Measurements from ENCODE around the gene KLC1.

Gene KLC1

GRCh38 chr14:103740991-103741689 lies 112.1 kb downstream of the KLC1 start:
- Histone ChIP-seq H3K36me3 (ENCODE audit: control insufficient read depth, insufficient read depth, low read length) (no peaks in the 10 kb centered on the region; the same call in 1 of the 2 replicates), H3K27ac (ENCODE audit: low read length) (no peak overlapping the region), H3K9me3 (ENCODE audit: control insufficient read depth, insufficient read depth, low read length) (no peaks in the 10 kb centered on the region), H3K27me3 (ENCODE audit: control insufficient read depth, insufficient read depth, low read length) (no peaks in the 10 kb centered on the region), H3K4me1 (ENCODE audit: control insufficient read depth, insufficient read depth, low read length) (no peaks in the 10 kb centered on the region), H3K4me3 (ENCODE audit: low read length) (no peak overlapping the region)
- WGBS (ENCODE audit: insufficient coverage, insufficient read length), result no CpG with 5 or more reads among the region's 14 CpGs
- DNase-seq (ENCODE audit: low read depth, low spot score), result no peak

GRCh38 chr14:103741876-103742275 lies 112.9 kb downstream of the KLC1 start:
- no CpG with 5 or more reads among the region's 9 CpGs for WGBS (ENCODE audit: insufficient coverage, insufficient read length)
- no peak for DNase-seq (ENCODE audit: low read depth, low spot score)
- no peaks in the 10 kb centered on the region for H3K27me3 ChIP-seq (ENCODE audit: control insufficient read depth, insufficient read depth, low read length)
- no peak overlapping the region for H3K27ac ChIP-seq (ENCODE audit: low read length)
- H3K4me1 ChIP-seq (ENCODE audit: control insufficient read depth, insufficient read depth, low read length), result no peaks in the 10 kb centered on the region
- no peak overlapping the region for H3K4me3 ChIP-seq (ENCODE audit: low read length)
- no peaks in the 10 kb centered on the region for H3K9me3 ChIP-seq (ENCODE audit: control insufficient read depth, insufficient read depth, low read length)
- no peaks in the 10 kb centered on the region; the same call in 1 of the 2 replicates for H3K36me3 ChIP-seq (ENCODE audit: control insufficient read depth, insufficient read depth, low read length)

- WGBS (ENCODE audit: insufficient coverage, insufficient read length), result no CpG with 5 or more reads among the region's 14 CpGs
- no peak for DNase-seq (ENCODE audit: low read depth, low spot score)
- H3K36me3 ChIP-seq (ENCODE audit: control insufficient read depth, insufficient read depth, low read length), result no peaks in the 10 kb centered on the region; the same call in 1 of the 2 replicates
- no peaks in the 10 kb centered on the region for H3K27me3 ChIP-seq (ENCODE audit: control insufficient read depth, insufficient read depth, low read length)
- no peaks in the 10 kb centered on the region for H3K9me3 ChIP-seq (ENCODE audit: control insufficient read depth, insufficient read depth, low read length)
- H3K4me1 ChIP-seq (ENCODE audit: control insufficient read depth, insufficient read depth, low read length), result no peaks in the 10 kb centered on the region
- H3K27ac ChIP-seq (ENCODE audit: low read length), result no peak overlapping the region
- H3K4me3 ChIP-seq (ENCODE audit: low read length), result no peak overlapping the region
Measured at GRCh38 chr14:103742499-103743255, 113.7 kb downstream of the KLC1 start.

- Histone ChIP-seq H3K27ac (ENCODE audit: low read length) (no peak overlapping the region), H3K36me3 (ENCODE audit: control insufficient read depth, insufficient read depth, low read length) (no peaks in the 10 kb centered on the region; the same call in 1 of the 2 replicates), H3K4me1 (ENCODE audit: control insufficient read depth, insufficient read depth, low read length) (no peaks in the 10 kb centered on the region), H3K9me3 (ENCODE audit: control insufficient read depth, insufficient read depth, low read length) (no peaks in the 10 kb centered on the region), H3K27me3 (ENCODE audit: control insufficient read depth, insufficient read depth, low read length) (no peaks in the 10 kb centered on the region), H3K4me3 (ENCODE audit: low read length) (no peak overlapping the region)
- no CpG with 5 or more reads among the region's 15 CpGs for WGBS (ENCODE audit: insufficient coverage, insufficient read length)
- no peak for DNase-seq (ENCODE audit: low read depth, low spot score)
Measured at GRCh38 chr14:103743691-103744090, 114.7 kb downstream of the KLC1 start.

- Histone ChIP-seq H3K9me3 (ENCODE audit: control insufficient read depth, insufficient read depth, low read length) (no peaks in the 10 kb centered on the region), H3K27ac (ENCODE audit: low read length) (no peak overlapping the region), H3K36me3 (ENCODE audit: control insufficient read depth, insufficient read depth, low read length) (no peaks in the 10 kb centered on the region), H3K27me3 (ENCODE audit: control insufficient read depth, insufficient read depth, low read length) (no peaks in the 10 kb centered on the region), H3K4me3 (ENCODE audit: low read length) (no peak overlapping the region), H3K4me1 (ENCODE audit: control insufficient read depth, insufficient read depth, low read length) (no peaks in the 10 kb centered on the region)
- no CpG with 5 or more reads among the region's 15 CpGs for WGBS (ENCODE audit: insufficient coverage, insufficient read length)
- no peak for DNase-seq (ENCODE audit: low read depth, low spot score)
Measured at GRCh38 chr14:103744621-103745395, 115.8 kb downstream of the KLC1 start.

GRCh38 chr14:103745424-103745823 lies 116.4 kb downstream of the KLC1 start:
- Histone ChIP-seq H3K27me3 (ENCODE audit: control insufficient read depth, insufficient read depth, low read length) (no peaks in the 10 kb centered on the region), H3K36me3 (ENCODE audit: control insufficient read depth, insufficient read depth, low read length) (no peaks in the 10 kb centered on the region), H3K4me3 (ENCODE audit: low read length) (no peak overlapping the region), H3K27ac (ENCODE audit: low read length) (no peak overlapping the region), H3K4me1 (ENCODE audit: control insufficient read depth, insufficient read depth, low read length) (no peaks in the 10 kb centered on the region), H3K9me3 (ENCODE audit: control insufficient read depth, insufficient read depth, low read length) (no peaks in the 10 kb centered on the region)
- WGBS (ENCODE audit: insufficient coverage, insufficient read length), result no CpG with 5 or more reads among the region's 5 CpGs
- no peak for DNase-seq (ENCODE audit: low read depth, low spot score)

GRCh38 chr14:103746701-103747100 lies 117.7 kb downstream of the KLC1 start:
- Histone ChIP-seq H3K27ac (ENCODE audit: low read length) (no peak overlapping the region), H3K9me3 (ENCODE audit: control insufficient read depth, insufficient read depth, low read length) (no peaks in the 10 kb centered on the region), H3K4me1 (ENCODE audit: control insufficient read depth, insufficient read depth, low read length) (no peaks in the 10 kb centered on the region), H3K27me3 (ENCODE audit: control insufficient read depth, insufficient read depth, low read length) (no peaks in the 10 kb centered on the region), H3K4me3 (ENCODE audit: low read length) (no peak overlapping the region), H3K36me3 (ENCODE audit: control insufficient read depth, insufficient read depth, low read length) (no peaks in the 10 kb centered on the region)
- no CpG with 5 or more reads among the region's 10 CpGs for WGBS (ENCODE audit: insufficient coverage, insufficient read length)
- DNase-seq (ENCODE audit: low read depth, low spot score), result no peak

GRCh38 chr14:103748534-103748857 lies 119.5 kb downstream of the KLC1 start:
- H3K27ac ChIP-seq (ENCODE audit: low read length), result no peak overlapping the region
- no peaks in the 10 kb centered on the region for H3K27me3 ChIP-seq (ENCODE audit: control insufficient read depth, insufficient read depth, low read length)
- H3K36me3 ChIP-seq (ENCODE audit: control insufficient read depth, insufficient read depth, low read length), result no peaks in the 10 kb centered on the region
- no peak for DNase-seq (ENCODE audit: low read depth, low spot score)
- H3K9me3 ChIP-seq (ENCODE audit: control insufficient read depth, insufficient read depth, low read length), result no peaks in the 10 kb centered on the region
- no peak overlapping the region for H3K4me3 ChIP-seq (ENCODE audit: low read length)
- H3K4me1 ChIP-seq (ENCODE audit: control insufficient read depth, insufficient read depth, low read length), result no peaks in the 10 kb centered on the region
- no CpG with 5 or more reads among the region's 5 CpGs for WGBS (ENCODE audit: insufficient coverage, insufficient read length)

GRCh38 chr14:103749452-103749851 lies 120.4 kb downstream of the KLC1 start:
- Histone ChIP-seq H3K4me1 (ENCODE audit: control insufficient read depth, insufficient read depth, low read length) (no peaks in the 10 kb centered on the region), H3K36me3 (ENCODE audit: control insufficient read depth, insufficient read depth, low read length) (no peaks in the 10 kb centered on the region), H3K27ac (ENCODE audit: low read length) (no peak overlapping the region), H3K9me3 (ENCODE audit: control insufficient read depth, insufficient read depth, low read length) (no peaks in the 10 kb centered on the region), H3K4me3 (ENCODE audit: low read length) (no peak overlapping the region), H3K27me3 (ENCODE audit: control insufficient read depth, insufficient read depth, low read length) (no peaks in the 10 kb centered on the region)
- WGBS (ENCODE audit: insufficient coverage, insufficient read length), result no CpG with 5 or more reads among the region's 5 CpGs
- DNase-seq (ENCODE audit: low read depth, low spot score), result no peak

- DNase-seq (ENCODE audit: low read depth, low spot score), result no peak
- no peak overlapping the region for H3K4me3 ChIP-seq (ENCODE audit: low read length)
- H3K9me3 ChIP-seq (ENCODE audit: control insufficient read depth, insufficient read depth, low read length), result no peaks in the 10 kb centered on the region
- H3K27ac ChIP-seq (ENCODE audit: low read length), result no peak overlapping the region
- no peaks in the 10 kb centered on the region for H3K27me3 ChIP-seq (ENCODE audit: control insufficient read depth, insufficient read depth, low read length)
- H3K4me1 ChIP-seq (ENCODE audit: control insufficient read depth, insufficient read depth, low read length), result no peaks in the 10 kb centered on the region
- no peaks in the 10 kb centered on the region for H3K36me3 ChIP-seq (ENCODE audit: control insufficient read depth, insufficient read depth, low read length)
- WGBS (ENCODE audit: insufficient coverage, insufficient read length), result no CpG with 5 or more reads among the region's 5 CpGs
Measured at GRCh38 chr14:103749860-103750259, 120.8 kb downstream of the KLC1 start.

All from iPS DF 6.9 (cell line).